Hepatocyte (in vitro differentiated cells): ENCODE results near the gene RFT1. TPM values are rescaled to one million over a fixed set of nuclear protein-coding genes. Genes with fewer than 3 reads are reported as not detected.

ENCODE experiments used
- DNase-seq: peaks from one replicate; pipeline ENCODE4 v3.0.0-alpha.2; 2016; ENCODE audit warnings: low spot score
- H2AFZ ChIP-seq: fragments of 200-600 bp; sonication (generic); 2 replicates; pipeline ENCODE4 v1.6.0; 2016; ENCODE audit warnings: antibody characterized with exemption, mild to moderate bottlenecking
- H3K27ac ChIP-seq: fragments of 200-600 bp; sonication (generic); 2 replicates; pipeline ENCODE4 v1.5.1; 2016; ENCODE audit warnings: mild to moderate bottlenecking
- H3K27me3 ChIP-seq: fragments of 200-600 bp; sonication (generic); 2 replicates; pipeline ENCODE4 v1.6.1; 2016
- H3K36me3 ChIP-seq: fragments of 200-600 bp; sonication (generic); replicated peaks from 2 replicates; pipeline ENCODE4 v1.5.1; 2016; ENCODE audit warnings: low read depth; ENCODE audit not compliant: insufficient read depth
- H3K4me1 ChIP-seq: fragments of 200-600 bp; sonication (generic); 2 replicates; pipeline ENCODE4 v1.5.1; 2016; ENCODE audit warnings: mild to moderate bottlenecking, moderate library complexity; ENCODE audit not compliant: insufficient read depth
- H3K4me2 ChIP-seq: fragments of 200-600 bp; sonication (generic); 2 replicates; pipeline ENCODE4 v1.6.0; 2016
- H3K4me3 ChIP-seq: fragments of 200-600 bp; sonication (generic); 2 replicates; pipeline ENCODE4 v1.5.1; 2016; ENCODE audit warnings: mild to moderate bottlenecking
- H3K79me2 ChIP-seq: fragments of 200-600 bp; sonication (generic); 2 replicates; pipeline ENCODE4 v1.6.0; 2017; ENCODE audit warnings: mild to moderate bottlenecking
- H3K9me2 ChIP-seq: fragments of 200-600 bp; sonication (generic); replicated peaks from 2 replicates; pipeline ENCODE4 v1.6.0; 2017; ENCODE audit warnings: mild to moderate bottlenecking; ENCODE audit not compliant: insufficient read depth
- H3K9me3 ChIP-seq: fragments of 200-600 bp; sonication (generic); 2 replicates; pipeline ENCODE4 v1.5.1; 2016; ENCODE audit warnings: low read depth, mild to moderate bottlenecking
- H4K20me1 ChIP-seq: fragments of 200-600 bp; sonication (generic); 2 replicates; pipeline ENCODE4 v1.6.0; 2016; ENCODE audit warnings: mild to moderate bottlenecking; ENCODE audit not compliant: insufficient read depth, poor library complexity, severe bottlenecking
- CTCF ChIP-seq: fragments of 200-600 bp; sonication (generic); IDR thresholded peaks from 2 replicates; pipeline ENCODE4 v1.5.1; 2016; ENCODE audit warnings: antibody characterized with exemption, mild to moderate bottlenecking; ENCODE audit not compliant: poor library complexity
- EZH2 ChIP-seq: fragments of 200-600 bp; sonication (generic); IDR thresholded peaks from 2 replicates; pipeline ENCODE4 v1.6.1; 2016; ENCODE audit warnings: antibody characterized with exemption, mild to moderate bottlenecking, borderline replicate concordance
- EZH2phosphoT487 ChIP-seq: fragments of 200-600 bp; sonication (generic); IDR thresholded peaks from one replicate; pipeline ENCODE4 v1.6.1; 2018; ENCODE audit warnings: antibody characterized with exemption, mild to moderate bottlenecking, low read depth, moderate library complexity; ENCODE audit not compliant: unreplicated experiment, severe bottlenecking
- WGBS: methylation state at CpG from one replicate; pipeline ENCODE4 v1.1.6; 2016; ENCODE audit warnings: low lambda C conversion rate; ENCODE audit errors: missing lambda C conversion rate; 5-methylcytosine and 5-hydroxymethylcytosine counted together
- polyA plus RNA-seq: library from polyadenylated mRNA; unstranded; fragments of >200 nt; fragmentation: Nextera tagmentation; extraction: Ambion mirVana; gene quantifications from 2 replicates; pipeline ENCODE4 v1.2.1, GENCODE V29; 2016
- total RNA-seq: library from RNA; depleted of rRNA; stranded (reverse); fragments of >200 nt; gene quantifications from 2 replicates; pipeline ENCODE4 v1.2.3, GENCODE V29; 2014

The RFT1 gene
- total and polyA plus RNA-seq, 2 experiments from 2014 or later, result 15.9 to 32.0 TPM

GRCh38 chr3:53045518-53046170, 84.6 kb downstream of the RFT1 start, which contains the start of gene SFMBT1:
SFMBT1 (minus strand) TSS chr3:53046073; CDS start chr3:52969128, 76,945 bp downstream.
- Histone ChIP-seq H3K36me3 (no peaks in the 10 kb centered on the region), H3K4me2 (peak within 1 kb of the TSS; percentile 95), H3K79me2 (peaks cover 35% of the 10 kb centered on the region), H3K4me1 (peaks cover 14% of the 10 kb centered on the region), H3K4me3 (peak within 1 kb of the TSS; percentile 100), H3K27me3 (no peaks in the 10 kb centered on the region), H3K9me3 (no peaks in the 10 kb centered on the region), H3K27ac (peak within 1 kb of the TSS; percentile 91), H3K9me2 (no peaks in the 10 kb centered on the region), H2AFZ (peak within 1 kb of the TSS; percentile 100), H4K20me1 (no peaks in the 10 kb centered on the region)
- DNase-seq, result peak; percentile 90
- TF ChIP-seq CTCF, result no peak
- no peak for TF ChIP-seq EZH2phosphoT487
- no peak for TF ChIP-seq EZH2
- WGBS, result 0% methylated on average over 29 of the region's 117 CpGs

- DNase-seq, result peak; percentile 87
- Histone ChIP-seq H3K27me3 (no peaks in the 10 kb centered on the region), H4K20me1 (no peaks in the 10 kb centered on the region), H3K27ac (peak overlapping the region; percentile 88), H2AFZ (peak overlapping the region; percentile 99), H3K4me3 (peak overlapping the region; percentile 94), H3K79me2 (peaks cover 40% of the 10 kb centered on the region), H3K9me3 (no peaks in the 10 kb centered on the region), H3K4me1 (peaks cover 14% of the 10 kb centered on the region), H3K9me2 (no peaks in the 10 kb centered on the region), H3K36me3 (no peaks in the 10 kb centered on the region), H3K4me2 (peak overlapping the region; percentile 95)
- no peak for TF ChIP-seq EZH2
- no peak for TF ChIP-seq EZH2phosphoT487
- no peak for TF ChIP-seq CTCF
- 1% methylated on average over 34 of the region's 101 CpGs for WGBS
These were observed 85.3 kb downstream of the RFT1 start for GRCh38 chr3:53044711-53045517.

- Histone ChIP-seq H3K4me1 (peaks cover 14% of the 10 kb centered on the region), H3K27ac (peak overlapping the region; percentile 88), H3K4me3 (peak overlapping the region; percentile 94), H3K79me2 (peaks cover 45% of the 10 kb centered on the region), H3K9me3 (no peaks in the 10 kb centered on the region), H3K9me2 (no peaks in the 10 kb centered on the region), H4K20me1 (no peaks in the 10 kb centered on the region), H2AFZ (peak overlapping the region; percentile 99), H3K27me3 (no peaks in the 10 kb centered on the region), H3K36me3 (no peaks in the 10 kb centered on the region), H3K4me2 (peak overlapping the region; percentile 95)
- WGBS, result 31% methylated on average over 11 of the region's 11 CpGs
- TF ChIP-seq EZH2phosphoT487 (no peak), CTCF (no peak), EZH2 (no peak)
- no peak for DNase-seq
These were observed 85.9 kb downstream of the RFT1 start for GRCh38 chr3:53044371-53044710.
